ENCODE measurements around the gene CRYBA1.

The CRYBA1 gene

GRCh38 chr17:29240477-29240876, 6.2 kb upstream of the CRYBA1 start:
- no peak overlapping the region for H3K4me2 ChIP-seq (ENCODE audit: low read length)
- no CpG with 5 or more reads among the region's 2 CpGs for WGBS (ENCODE audit: extremely low coverage, insufficient coverage, low lambda C conversion rate)
- no peak overlapping the region for H3K18ac ChIP-seq (ENCODE audit: low read length)
- no peak overlapping the region for H2AK5ac ChIP-seq (ENCODE audit: low read length)
- no peak overlapping the region for H2BK15ac ChIP-seq (replicated peaks; ENCODE audit: low read depth)
- DNase-seq: peak; percentile 37
- H3K4me3 ChIP-seq (ENCODE audit: low read length): no peak overlapping the region
- no peak overlapping the region for H3K4ac ChIP-seq (ENCODE audit: low read depth, low read length)
- H3K27me3 ChIP-seq (ENCODE audit: insufficient read depth, low read length, poor library complexity): no peaks in the 10 kb centered on the region
- H2BK120ac ChIP-seq (ENCODE audit: low read depth, low read length): no peak overlapping the region
- H3K23ac ChIP-seq (ENCODE audit: low read length): no peak overlapping the region
- no peak overlapping the region for H3K27ac ChIP-seq (ENCODE audit: low read depth, low read length)
- no peaks in the 10 kb centered on the region for H3K79me2 ChIP-seq (ENCODE audit: control insufficient read depth, insufficient read depth, low read length)
- H4K5ac ChIP-seq (ENCODE audit: low read length): no peak overlapping the region
- no peaks in the 10 kb centered on the region for H3K79me1 ChIP-seq (ENCODE audit: low read length)
- H4K8ac ChIP-seq (ENCODE audit: low read depth, low read length): no peak overlapping the region
- H3K36me3 ChIP-seq (ENCODE audit: control insufficient read depth, insufficient read depth, low read length): no peaks in the 10 kb centered on the region
- H3K56ac ChIP-seq (ENCODE audit: low read length): no peak overlapping the region
- no peak overlapping the region for H3K9ac ChIP-seq (ENCODE audit: low read length)
- H3K4me1 ChIP-seq (ENCODE audit: control insufficient read depth, low read depth, low read length): no peaks in the 10 kb centered on the region
- no peak overlapping the region for H2BK5ac ChIP-seq (ENCODE audit: low read length)

GRCh38 chr17:29240968-29241963, 5.4 kb upstream of the CRYBA1 start:
- Histone ChIP-seq H2BK15ac (replicated peaks; ENCODE audit: low read depth) (no peak overlapping the region), H3K36me3 (ENCODE audit: control insufficient read depth, insufficient read depth, low read length) (no peaks in the 10 kb centered on the region), H2AK5ac (ENCODE audit: low read length) (no peak overlapping the region), H3K27me3 (ENCODE audit: insufficient read depth, low read length, poor library complexity) (no peaks in the 10 kb centered on the region), H3K4me1 (ENCODE audit: control insufficient read depth, low read depth, low read length) (no peaks in the 10 kb centered on the region), H2BK5ac (ENCODE audit: low read length) (no peak overlapping the region), H3K23ac (ENCODE audit: low read length) (peak overlapping the region; percentile 37), H3K9ac (ENCODE audit: low read length) (peak overlapping the region; percentile 12), H3K79me2 (ENCODE audit: control insufficient read depth, insufficient read depth, low read length) (no peaks in the 10 kb centered on the region), H3K79me1 (ENCODE audit: low read length) (no peaks in the 10 kb centered on the region), H3K18ac (ENCODE audit: low read length) (peak overlapping the region; percentile 20), H3K4ac (ENCODE audit: low read depth, low read length) (no peak overlapping the region), H3K4me3 (ENCODE audit: low read length) (no peak overlapping the region), H3K4me2 (ENCODE audit: low read length) (no peak overlapping the region), H4K8ac (ENCODE audit: low read depth, low read length) (no peak overlapping the region), H3K56ac (ENCODE audit: low read length) (peak overlapping the region; percentile 75), H3K27ac (ENCODE audit: low read depth, low read length) (peak overlapping the region; percentile 65), H4K5ac (ENCODE audit: low read length) (no peak overlapping the region), H2BK120ac (ENCODE audit: low read depth, low read length) (no peak overlapping the region)
- DNase-seq: peak; percentile 96
- WGBS (ENCODE audit: extremely low coverage, insufficient coverage, low lambda C conversion rate): no CpG with 5 or more reads among the region's 9 CpGs

GRCh38 chr17:29242051-29242450, 4.6 kb upstream of the CRYBA1 start:
- Histone ChIP-seq H3K27me3 (ENCODE audit: insufficient read depth, low read length, poor library complexity) (no peaks in the 10 kb centered on the region), H3K36me3 (ENCODE audit: control insufficient read depth, insufficient read depth, low read length) (no peaks in the 10 kb centered on the region), H3K56ac (ENCODE audit: low read length) (no peak overlapping the region), H4K8ac (ENCODE audit: low read depth, low read length) (no peak overlapping the region), H3K9ac (ENCODE audit: low read length) (no peak overlapping the region), H3K27ac (ENCODE audit: low read depth, low read length) (no peak overlapping the region), H2BK120ac (ENCODE audit: low read depth, low read length) (no peak overlapping the region), H3K79me1 (ENCODE audit: low read length) (no peaks in the 10 kb centered on the region), H3K4me1 (ENCODE audit: control insufficient read depth, low read depth, low read length) (no peaks in the 10 kb centered on the region), H2BK15ac (replicated peaks; ENCODE audit: low read depth) (no peak overlapping the region), H3K79me2 (ENCODE audit: control insufficient read depth, insufficient read depth, low read length) (no peaks in the 10 kb centered on the region), H3K4me3 (ENCODE audit: low read length) (no peak overlapping the region), H4K5ac (ENCODE audit: low read length) (no peak overlapping the region), H3K4me2 (ENCODE audit: low read length) (no peak overlapping the region), H3K4ac (ENCODE audit: low read depth, low read length) (no peak overlapping the region), H2BK5ac (ENCODE audit: low read length) (no peak overlapping the region), H3K18ac (ENCODE audit: low read length) (no peak overlapping the region), H2AK5ac (ENCODE audit: low read length) (no peak overlapping the region), H3K23ac (ENCODE audit: low read length) (no peak overlapping the region)
- no peak for DNase-seq
- no CpG with 5 or more reads among the region's 1 CpG for WGBS (ENCODE audit: extremely low coverage, insufficient coverage, low lambda C conversion rate)

- H3K4ac ChIP-seq (ENCODE audit: low read depth, low read length): no peak overlapping the region
- H3K36me3 ChIP-seq (ENCODE audit: control insufficient read depth, insufficient read depth, low read length): no peaks in the 10 kb centered on the region
Observed at GRCh38 chr17:29242790-29243189, 3.9 kb upstream of the CRYBA1 start.

GRCh38 chr17:29243792-29244191, 2.9 kb upstream of the CRYBA1 start:
- no peak overlapping the region for H3K4ac ChIP-seq (ENCODE audit: low read depth, low read length)
- H3K4me1 ChIP-seq (ENCODE audit: control insufficient read depth, low read depth, low read length): no peaks in the 10 kb centered on the region
- H3K27ac ChIP-seq (ENCODE audit: low read depth, low read length): no peak overlapping the region
- no peaks in the 10 kb centered on the region for H3K36me3 ChIP-seq (ENCODE audit: control insufficient read depth, insufficient read depth, low read length)
- H3K9ac ChIP-seq (ENCODE audit: low read length): no peak overlapping the region
- H2BK120ac ChIP-seq (ENCODE audit: low read depth, low read length): no peak overlapping the region
- no peaks in the 10 kb centered on the region for H3K79me2 ChIP-seq (ENCODE audit: control insufficient read depth, insufficient read depth, low read length)
- H3K79me1 ChIP-seq (ENCODE audit: low read length): no peaks in the 10 kb centered on the region
- H2BK5ac ChIP-seq (ENCODE audit: low read length): no peak overlapping the region
- H3K18ac ChIP-seq (ENCODE audit: low read length): no peak overlapping the region
- H3K23ac ChIP-seq (ENCODE audit: low read length): no peak overlapping the region
- no peak overlapping the region for H4K5ac ChIP-seq (ENCODE audit: low read length)
- H3K4me2 ChIP-seq (ENCODE audit: low read length): no peak overlapping the region
- no peak overlapping the region for H2AK5ac ChIP-seq (ENCODE audit: low read length)
- no peak overlapping the region for H2BK15ac ChIP-seq (replicated peaks; ENCODE audit: low read depth)
- peak; percentile 48 for DNase-seq
- H3K4me3 ChIP-seq (ENCODE audit: low read length): no peak overlapping the region
- no CpG with 5 or more reads among the region's 4 CpGs for WGBS (ENCODE audit: extremely low coverage, insufficient coverage, low lambda C conversion rate)
- no peak overlapping the region for H4K8ac ChIP-seq (ENCODE audit: low read depth, low read length)
- H3K56ac ChIP-seq (ENCODE audit: low read length): no peak overlapping the region
- no peaks in the 10 kb centered on the region for H3K27me3 ChIP-seq (ENCODE audit: insufficient read depth, low read length, poor library complexity)

More at GRCh38 chr17:29242790-29243189, 3.9 kb upstream of the CRYBA1 start:
- H2AK5ac ChIP-seq (ENCODE audit: low read length): no peak overlapping the region
- no peak overlapping the region for H3K9ac ChIP-seq (ENCODE audit: low read length)
- no peak overlapping the region for H2BK5ac ChIP-seq (ENCODE audit: low read length)
- H3K4me3 ChIP-seq (ENCODE audit: low read length): no peak overlapping the region
- H3K27me3 ChIP-seq (ENCODE audit: insufficient read depth, low read length, poor library complexity): no peaks in the 10 kb centered on the region
- H4K8ac ChIP-seq (ENCODE audit: low read depth, low read length): no peak overlapping the region
- H3K79me2 ChIP-seq (ENCODE audit: control insufficient read depth, insufficient read depth, low read length): no peaks in the 10 kb centered on the region
- no peak overlapping the region for H2BK120ac ChIP-seq (ENCODE audit: low read depth, low read length)
- H3K23ac ChIP-seq (ENCODE audit: low read length): no peak overlapping the region
- no peak overlapping the region for H3K27ac ChIP-seq (ENCODE audit: low read depth, low read length)
- no peaks in the 10 kb centered on the region for H3K79me1 ChIP-seq (ENCODE audit: low read length)
- H3K56ac ChIP-seq (ENCODE audit: low read length): no peak overlapping the region
- H4K5ac ChIP-seq (ENCODE audit: low read length): no peak overlapping the region
- no peak overlapping the region for H3K18ac ChIP-seq (ENCODE audit: low read length)
- no peak overlapping the region for H3K4me2 ChIP-seq (ENCODE audit: low read length)
- WGBS (ENCODE audit: extremely low coverage, insufficient coverage, low lambda C conversion rate): no CpG with 5 or more reads among the region's 6 CpGs
- no peak overlapping the region for H2BK15ac ChIP-seq (replicated peaks; ENCODE audit: low read depth)
- no peaks in the 10 kb centered on the region for H3K4me1 ChIP-seq (ENCODE audit: control insufficient read depth, low read depth, low read length)
- no peak for DNase-seq

Measured in mesendoderm (in vitro differentiated cells).